ENCODE measurements around the gene VAC14.
"Not testable (repeated sequence)": the region's sequence is repeated elsewhere in the genome, so short reads cannot be mapped to it uniquely, and the experiment has no call there.

The VAC14 gene

DNA sequence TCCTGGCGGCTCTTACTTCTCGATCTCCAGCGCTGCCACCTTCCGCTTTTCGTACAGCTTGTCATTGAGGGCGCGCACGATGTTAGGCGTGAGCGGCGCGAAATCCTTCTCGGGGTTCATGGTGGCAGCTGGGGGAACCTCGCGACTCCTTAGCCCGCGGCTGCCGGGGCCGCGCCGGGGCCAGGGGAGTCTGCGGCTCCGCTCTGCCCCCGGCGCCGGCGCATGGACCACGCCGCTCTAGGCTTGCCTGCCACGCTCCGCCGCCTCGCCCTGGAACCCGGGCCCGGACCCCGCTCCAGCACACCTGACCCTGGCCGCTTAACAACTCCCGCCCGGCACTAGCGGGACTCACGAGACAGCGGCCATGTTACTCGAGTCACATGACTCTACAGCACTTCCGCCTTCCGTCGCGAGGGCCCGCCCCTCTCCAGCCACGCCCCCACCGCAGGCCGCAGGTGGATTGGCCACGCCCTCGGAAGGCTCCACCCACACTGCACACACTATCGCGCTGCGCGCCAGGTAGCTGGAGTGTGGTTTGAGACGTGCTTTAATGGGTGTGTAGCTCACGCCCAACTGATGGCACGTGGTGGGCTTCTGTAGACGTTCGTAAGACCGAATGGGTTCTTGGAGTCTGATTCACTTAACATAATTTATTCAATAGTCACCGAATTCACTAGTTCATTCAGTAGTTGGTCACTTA lies at the start of gene VAC14:
VAC14 (minus strand) TSS at position 378 of the 700 bp plus-strand sequence; CDS start at position 120, 258 bp downstream.
- DNase-seq = peak; percentile 97

DNA sequence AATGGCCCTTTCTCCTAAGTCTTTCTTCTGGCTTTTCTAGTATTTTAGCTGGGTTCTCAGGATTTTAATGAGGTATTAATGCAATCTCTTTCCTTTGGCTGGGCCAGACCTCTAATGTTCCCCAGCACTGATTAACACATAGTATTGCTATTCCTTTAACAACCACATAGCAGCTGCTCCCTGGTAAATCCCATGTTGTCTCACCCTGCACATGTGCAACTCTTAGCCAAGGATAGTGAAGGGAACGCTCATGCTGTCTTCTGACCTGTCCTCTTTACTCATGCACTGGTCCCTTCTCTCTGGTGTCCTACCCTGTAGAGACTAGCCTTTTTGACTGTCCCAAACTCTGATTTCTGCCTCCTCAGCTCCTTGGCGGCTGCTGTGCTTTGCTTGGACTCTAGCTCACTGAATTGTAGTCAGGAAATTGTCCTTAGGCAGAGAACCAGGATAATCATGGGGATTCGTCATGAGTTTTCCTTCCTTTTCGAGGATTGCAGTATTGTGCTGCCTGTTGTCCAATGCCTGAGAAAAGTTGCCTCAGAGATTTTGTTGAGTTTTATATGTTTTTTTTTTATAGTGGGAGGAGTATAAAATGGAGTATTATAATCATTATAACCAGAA lies 22.6 kb upstream of the VAC14 start:
- not testable (repeated sequence) for DNase-seq

DNA sequence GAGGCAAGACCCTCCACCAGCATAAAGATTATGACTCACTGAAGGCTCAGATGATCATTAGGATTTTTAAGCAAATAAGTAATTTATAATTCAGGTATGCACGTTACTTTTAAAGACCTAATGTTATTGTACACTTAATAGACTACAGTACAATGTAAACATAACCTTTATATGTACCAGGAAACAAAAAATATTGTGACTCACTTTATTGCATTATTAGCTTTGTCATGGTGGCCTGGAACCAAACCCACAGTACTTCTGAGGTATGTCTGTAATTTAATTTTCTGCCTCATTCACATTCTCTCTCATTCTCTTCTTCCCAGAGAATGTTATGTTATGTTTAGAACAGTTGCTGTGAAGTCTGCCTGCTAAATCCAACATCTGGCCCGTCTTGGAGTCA lies 21.8 kb upstream of the VAC14 start:
- DNase-seq = not testable (repeated sequence)

DNA sequence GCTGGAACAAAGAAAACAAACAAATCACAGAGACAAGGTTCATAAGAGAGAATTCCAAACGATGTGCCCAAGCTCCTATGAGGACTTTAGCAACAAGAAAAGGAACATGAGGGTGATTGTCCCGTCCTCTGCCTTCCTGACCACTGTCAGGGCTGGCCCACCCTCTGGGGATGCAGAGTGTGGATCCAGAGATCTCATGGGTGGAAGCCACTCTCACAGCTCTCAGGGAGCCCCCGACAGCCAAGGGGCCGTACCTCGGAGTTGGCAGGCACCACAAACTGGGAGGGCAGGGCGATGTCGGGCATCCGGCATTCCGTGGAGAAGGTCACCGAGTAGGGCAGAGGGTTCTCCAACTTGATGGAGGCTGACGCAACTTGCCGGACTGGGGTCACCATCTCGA lies 17.1 kb upstream of the VAC14 start:
- not testable (repeated sequence) for DNase-seq

DNA sequence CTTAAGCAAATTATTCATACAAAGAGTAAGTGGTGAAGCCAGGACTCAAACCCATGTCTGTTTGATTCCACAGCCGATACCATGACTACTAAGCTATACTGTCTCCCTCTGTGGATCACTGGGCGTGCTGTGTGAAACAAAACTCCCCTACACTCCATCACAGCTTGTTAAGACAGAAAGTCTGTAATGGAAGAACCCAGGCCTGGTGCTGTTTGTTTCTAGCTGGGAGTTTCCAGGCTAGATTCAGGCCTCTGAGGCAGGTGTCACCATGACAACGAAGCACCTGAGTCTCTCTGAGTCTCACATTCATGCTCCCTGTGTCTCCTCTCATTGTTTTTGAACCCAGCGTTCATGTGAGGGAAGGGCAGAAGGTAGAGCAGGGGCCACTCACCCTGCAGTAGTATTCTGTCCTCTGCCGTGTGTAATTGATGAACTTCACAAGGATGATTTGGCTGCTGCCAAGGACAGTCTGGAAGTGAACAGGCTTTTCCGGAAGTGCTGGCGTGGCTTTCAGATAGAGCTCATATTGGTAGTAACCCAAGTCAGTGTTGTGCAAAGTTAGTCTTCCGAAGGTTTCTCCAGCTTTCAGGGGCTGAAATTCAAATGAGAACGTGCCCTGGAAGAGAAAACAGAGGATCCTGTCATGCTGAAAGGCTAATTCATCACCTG lies 8.6 kb upstream of the VAC14 start:
- no peak for DNase-seq

DNA sequence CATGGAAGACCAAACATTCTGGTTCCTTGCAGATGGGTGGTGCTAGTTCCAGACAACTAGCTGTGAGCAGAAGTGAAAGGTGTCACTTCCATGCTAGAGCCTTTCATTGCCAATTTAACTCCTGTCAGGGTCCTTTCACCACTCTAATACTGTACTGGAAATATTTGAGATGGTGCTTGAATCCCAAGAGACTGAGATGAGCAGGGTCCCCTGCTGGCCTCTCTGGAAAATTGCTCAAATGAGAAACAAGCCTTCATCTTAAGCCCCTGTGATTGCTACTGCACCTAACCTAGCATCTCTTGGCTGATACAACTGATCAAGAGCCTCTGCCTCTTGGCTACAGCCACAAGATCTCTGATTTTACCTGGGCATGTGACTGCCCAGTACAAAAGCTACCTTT lies 7.4 kb upstream of the VAC14 start:
- DNase-seq = no peak

DNA sequence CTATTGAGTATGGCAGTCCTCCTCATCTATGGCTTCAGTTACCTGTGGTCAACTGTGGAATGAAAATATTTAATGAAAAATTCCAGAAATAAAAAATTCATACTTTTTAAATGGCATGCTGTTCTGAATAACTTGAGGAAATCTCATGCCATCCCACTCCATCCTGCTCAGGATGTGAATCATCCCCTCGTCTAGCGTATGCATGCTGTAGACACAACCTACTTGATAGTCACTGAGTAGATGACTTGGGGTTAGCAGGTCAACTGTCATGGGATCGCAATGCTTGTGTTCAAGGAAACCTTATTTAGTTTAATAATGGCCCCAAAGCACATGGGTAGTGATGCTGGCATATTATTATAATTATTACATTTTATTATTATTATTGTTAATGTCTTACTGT lies 4.8 kb upstream of the VAC14 start:
- no peak for DNase-seq

DNA sequence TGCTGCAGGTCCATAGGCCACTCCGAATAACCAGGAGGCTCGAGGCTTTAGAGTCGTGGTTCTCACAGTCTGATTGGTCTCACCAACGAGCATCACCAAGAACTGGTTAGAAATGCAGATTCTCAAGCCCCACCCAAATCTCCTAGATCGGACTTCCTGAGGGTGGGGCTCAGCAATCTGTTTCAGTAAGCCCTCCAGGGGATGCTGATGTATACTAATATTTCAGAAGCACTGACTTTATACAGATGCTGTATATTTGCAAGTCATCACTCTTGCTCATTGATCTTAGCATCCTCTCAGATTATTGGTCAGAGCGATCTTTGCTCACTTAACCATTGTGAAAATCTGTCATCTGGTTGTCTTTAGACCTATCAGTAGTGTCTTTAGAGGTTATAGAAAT lies 4.4 kb upstream of the VAC14 start:
- DNase-seq = no peak

DNA sequence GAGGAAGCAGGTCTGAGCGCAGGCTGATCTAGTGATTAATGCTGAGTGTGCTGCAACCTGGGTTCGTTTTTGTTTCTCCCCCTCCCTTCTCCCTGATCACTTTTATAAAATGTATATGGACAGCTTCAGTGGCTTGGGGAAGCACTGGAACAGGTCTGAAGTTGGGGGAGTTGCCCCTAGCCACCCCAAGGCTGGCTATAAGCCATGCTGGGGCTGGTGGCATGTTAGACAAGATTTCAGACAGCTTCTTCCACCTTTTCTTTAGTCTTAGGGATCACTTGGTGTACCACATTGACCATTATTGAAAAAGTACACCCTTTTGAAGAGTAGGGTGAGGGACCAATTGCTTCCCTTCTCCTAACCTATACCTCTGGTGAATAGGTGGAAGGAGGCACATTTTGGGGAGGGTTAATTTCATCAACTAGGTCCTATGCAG lies 3.8 kb upstream of the VAC14 start:
- no peak for DNase-seq

DNA sequence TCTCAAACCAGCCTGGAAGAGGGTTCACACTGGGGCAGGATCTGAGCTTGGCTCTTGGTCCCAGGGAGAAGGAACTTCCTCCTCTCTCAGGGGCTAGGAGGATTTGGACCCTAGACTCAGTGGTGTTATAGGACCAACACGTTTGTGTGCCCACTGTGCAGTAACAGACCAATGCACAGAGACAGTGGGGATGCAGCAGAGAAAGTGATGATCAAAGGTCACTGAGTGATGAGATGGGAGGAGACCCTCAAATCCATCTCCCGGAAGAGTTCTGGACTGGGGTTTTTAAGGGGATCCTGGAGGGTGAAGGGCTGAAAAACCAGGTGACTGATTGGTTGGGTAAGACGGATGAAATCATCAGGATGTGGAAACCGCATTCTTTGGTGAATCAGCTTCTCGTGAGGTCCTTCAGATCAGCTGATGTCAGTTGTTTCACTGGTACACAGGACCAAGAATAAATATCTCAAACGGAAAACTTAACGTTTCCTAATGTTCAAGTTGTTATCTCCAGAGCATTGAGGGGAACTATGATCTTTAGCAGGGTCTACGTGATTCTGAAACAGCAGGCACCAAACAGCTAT lies 3.3 kb upstream of the VAC14 start:
- DNase-seq = no peak

DNA sequence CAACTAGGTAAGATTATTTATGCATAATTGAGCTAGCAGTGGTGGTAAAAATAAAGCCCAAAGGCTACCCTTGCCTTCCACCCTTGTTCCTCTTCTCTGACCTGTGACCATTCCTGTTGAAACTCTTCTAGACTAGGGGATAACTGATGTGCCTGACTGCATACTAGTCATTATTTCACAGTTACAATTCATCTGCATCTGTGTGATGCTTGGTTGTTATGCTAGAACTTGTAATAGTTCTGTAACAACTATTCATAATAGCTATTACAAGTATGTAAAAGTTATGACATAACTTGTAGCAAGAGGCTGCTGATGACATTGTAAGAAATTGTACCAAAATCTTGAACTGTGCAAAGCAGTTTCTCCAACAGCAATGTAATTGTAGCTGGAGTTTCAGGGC lies 2.4 kb upstream of the VAC14 start:
- DNase-seq = no peak

DNA sequence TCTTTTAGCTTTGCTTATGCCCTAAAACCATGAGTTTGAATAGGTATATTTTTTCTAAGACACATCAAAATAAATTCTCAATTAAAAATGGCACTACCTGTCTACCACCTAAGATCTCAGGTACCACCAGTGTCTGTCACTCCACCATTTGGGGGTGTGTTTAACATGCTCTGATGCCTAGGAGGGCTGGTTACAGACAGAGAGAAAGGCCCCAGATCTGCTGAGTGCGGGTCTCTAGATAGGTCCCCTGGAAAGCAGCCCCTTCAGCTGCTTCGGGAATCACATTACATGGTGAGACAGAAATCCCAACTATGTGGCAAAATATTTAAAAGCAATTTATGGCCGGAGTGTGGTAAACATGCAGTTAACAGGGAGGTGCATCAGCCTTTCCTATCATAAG lies 653 bp upstream of the VAC14 start:
- DNase-seq = no peak

DNA sequence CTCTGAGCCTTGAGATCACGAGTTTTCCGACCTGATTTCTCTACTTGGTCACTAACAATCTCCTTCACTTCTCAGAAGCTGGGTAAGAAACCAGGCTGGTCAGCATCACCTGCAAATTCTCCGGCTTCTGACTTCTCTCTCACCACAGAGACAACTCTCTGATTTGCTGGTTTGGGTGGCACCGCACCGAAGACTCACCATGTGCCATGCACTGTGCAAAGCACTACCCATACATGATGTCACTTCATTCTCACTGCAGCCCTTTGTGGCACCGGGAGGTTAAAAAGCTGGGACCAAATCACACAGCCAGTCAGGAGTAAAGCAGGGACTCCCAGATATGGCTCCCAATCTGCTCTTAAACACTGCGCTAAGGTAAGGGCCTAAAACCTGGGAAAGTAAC lies 647 bp downstream of the VAC14 start:
- no peak for DNase-seq

DNA sequence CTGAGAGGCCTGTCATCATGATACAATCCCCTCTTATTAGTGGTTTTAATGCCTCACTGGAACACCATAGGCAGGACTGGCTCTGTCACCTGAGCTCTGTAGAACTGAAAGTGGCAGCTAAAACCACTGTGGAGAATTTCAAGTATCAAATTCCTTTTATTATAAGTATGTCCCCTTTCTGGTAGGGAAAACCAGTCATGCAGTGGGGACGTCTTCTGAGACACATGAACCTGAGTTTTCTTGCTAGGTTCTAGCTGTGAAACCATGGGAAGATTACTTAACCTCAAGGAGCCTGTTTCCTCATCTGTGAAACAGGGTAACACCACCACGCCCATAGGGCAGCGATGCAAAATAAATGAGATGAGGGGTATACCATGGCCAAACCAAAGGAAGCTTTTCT lies 4.7 kb downstream of the VAC14 start:
- no peak for DNase-seq

DNA sequence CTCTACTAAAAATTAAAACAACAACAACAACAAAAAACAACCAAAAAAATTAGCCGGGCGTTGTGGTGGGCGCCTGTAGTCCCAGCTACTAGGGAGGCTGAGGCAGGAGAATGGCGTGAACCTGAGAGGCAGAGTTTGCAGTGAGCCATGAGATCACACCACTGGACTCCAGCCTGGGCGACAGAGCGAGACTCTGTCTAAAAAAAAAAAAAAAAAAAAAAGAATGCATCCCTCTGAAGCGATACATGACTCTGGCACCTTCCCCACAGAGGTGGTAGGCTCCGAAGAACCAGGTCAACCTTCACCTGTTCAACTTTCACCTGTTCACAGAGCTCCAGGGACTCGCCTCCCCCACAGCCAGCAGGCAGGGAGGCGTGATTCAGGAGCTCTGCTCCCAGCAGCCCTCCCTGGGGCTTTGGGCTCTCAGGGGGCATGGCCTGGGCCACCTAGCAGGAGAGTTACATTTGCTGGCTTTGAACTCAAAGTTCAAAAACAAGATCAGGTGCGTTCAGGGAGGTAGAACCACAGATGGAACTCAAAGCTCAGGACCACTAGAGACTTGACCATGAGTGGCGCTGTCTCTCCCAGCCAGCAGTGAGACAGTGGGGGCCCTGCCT lies 5.6 kb downstream of the VAC14 start:
- no peak for DNase-seq

DNA sequence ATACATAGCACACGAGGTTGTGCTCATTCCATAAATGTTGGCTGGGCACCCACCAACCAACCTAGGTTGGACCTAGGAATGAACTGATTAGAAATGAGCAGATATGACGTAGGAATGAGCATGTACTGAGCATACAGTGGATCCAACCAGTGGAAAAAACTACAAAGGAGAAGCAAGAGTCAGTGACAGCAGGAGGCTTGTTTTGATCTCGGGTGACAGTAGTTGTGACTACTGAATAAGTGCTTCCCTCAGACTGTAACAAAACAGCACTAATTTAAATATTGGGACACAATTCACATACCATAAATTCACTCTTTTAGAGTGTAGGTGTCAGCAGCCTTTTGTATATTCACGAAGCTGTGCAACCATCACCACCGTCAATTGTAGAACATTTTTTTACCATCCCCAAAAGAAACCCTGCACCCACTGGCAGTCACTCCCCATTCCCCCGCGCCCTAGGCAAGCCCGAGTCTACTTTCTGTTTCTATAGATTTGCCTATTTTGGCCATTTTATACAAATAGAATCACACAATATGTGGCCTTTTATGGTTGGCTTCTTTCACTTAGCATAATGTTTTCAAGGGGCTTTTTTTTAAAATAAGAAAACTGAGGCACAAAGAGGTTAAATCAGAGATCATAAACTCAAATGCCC lies 7.0 kb downstream of the VAC14 start:
- no peak for DNase-seq

DNA sequence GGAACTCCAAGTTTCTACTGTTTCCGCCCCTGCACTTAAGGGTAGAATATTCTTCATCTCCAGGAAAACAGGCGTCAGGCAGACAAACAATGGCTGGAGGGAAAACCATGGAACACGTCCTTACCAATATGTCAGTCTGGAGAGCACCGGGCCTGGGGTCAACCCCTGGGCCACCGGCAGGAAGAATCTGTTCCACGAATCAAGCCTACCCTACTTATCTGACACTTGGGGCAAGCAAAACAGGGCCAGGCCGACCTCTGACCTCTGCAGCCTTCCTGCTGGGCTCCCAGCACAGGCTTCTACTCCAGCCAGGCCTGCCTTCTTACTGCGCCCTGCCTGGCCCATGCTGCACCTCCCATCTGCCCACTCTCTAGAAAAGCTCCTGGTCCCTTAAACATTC lies 10.1 kb downstream of the VAC14 start:
- DNase-seq = no peak

DNA sequence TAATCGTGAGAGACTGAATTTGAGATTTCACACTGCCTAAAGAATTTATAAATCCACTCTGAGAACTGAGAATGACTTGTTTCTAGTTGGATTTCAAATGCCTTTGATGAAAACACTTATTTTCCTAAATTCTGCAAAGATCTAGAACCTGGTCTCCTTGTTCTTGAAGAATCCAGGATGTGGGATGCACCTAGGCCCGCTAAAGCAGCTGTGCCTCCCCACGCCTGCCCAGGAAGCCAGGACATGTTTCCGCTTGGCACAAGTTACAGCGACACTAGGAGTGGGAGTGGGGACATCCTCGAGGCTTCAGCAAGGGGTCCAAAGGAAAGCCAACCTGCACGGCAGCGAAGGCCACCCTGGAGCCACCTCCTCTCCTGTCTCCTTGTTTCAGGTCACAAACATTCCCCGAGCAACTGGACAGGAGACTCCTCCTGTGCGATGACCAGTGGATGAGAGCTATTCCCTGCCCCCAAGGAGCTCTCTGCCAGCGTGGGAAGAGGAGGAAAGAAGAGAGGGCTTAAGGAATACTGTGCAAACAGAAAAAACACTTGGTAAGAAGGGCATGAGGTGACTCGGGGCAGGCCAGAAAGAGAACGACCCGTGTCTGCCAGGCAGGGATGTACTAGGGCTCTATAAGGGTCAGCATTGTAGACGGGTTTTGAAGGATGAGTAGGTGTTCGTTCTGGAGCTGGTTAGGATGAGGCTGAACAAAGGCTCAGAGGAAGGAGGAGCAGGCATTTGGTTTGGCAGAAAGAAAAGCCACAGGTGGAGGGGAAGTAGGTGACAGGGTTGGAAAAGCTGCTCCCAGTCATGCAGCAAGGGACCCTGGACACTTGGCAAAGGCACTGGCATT lies 11.1 kb downstream of the VAC14 start:
- DNase-seq = no peak

DNA sequence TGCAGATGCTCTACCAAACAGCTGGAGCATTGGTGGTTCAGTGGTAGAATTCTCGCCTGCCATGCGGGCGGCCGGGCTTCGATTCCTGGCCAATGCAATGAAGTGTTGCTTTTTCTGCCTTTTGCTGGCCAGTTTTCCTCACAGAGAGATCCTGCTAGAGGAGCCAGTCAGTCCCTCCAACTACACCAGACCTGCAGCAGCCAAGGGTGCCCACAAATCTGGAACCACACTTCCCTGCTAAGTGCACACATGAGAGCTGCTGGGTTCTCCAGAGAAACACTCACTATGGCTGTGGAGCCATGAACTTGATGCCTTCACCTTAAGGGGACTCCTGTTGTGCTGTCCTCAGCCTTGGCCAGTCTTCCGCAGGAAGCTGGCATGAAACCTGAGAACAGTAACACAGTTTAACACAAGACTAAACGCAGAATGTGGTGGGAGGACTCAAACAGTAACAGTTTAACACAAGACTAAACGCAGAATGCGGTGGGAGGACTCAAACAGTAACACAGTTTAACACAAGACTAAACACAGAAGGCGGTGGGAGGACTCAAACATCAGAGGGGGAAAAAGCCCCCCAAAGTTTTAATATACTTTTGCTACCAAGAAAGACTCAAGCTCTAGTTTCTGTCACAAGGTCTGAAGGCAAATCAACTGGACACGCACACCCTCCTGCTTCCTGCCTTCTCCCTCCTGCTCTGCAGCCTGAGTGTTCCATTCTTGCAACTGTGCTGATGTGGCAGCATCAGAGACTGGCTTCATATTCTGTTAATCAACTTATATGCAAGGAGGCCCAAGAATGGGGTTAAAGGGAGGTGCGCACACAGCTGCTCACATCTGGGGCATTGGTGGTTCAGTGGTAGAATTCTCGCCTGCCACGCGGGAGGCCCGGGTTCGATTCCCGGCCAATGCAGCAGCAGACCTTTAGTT lies 12.0 kb downstream of the VAC14 start:
- DNase-seq = no peak

DNA sequence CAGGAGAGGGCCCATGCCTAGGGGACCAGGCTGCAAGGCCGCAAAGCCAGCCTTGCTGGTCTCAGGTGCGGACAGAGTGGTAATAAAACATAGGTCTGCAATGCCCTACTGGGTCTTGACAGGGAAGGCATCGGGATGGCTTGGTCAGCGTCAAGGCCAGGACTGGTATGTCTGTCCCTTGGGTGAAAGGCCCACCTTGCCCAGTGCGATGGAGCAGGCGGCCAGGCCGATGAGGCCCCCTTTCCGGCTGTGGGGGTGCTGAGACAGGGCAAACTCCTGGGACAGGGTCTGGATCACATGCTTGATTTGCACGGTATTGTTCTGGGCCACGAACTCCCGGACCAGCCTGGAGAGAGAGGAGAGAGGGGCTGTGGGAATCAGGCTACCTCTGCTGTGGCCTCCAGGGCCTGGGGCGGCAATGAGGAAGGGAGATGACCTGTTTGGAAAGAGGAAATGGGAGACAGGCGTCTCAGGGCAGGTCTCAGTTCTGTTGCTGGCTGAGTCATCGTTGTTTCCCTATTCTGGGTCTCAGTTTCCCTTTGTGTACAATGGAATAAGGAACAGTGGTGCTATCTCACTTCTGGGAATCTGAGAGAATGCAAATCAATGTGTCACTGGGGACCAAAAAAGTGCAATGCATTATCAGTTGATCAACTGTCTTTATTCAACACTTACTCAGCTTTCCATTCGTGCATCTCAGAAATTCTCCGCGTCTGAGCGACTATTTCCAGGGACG lies 14.8 kb downstream of the VAC14 start:
- DNase-seq = no peak
